Frontal cortex (tissue), 4 donors: ENCODE results near the gene SH3GL3. TPM values are rescaled to one million over a fixed set of nuclear protein-coding genes. Genes with fewer than 3 reads are reported as not detected.
A peak's percentile ranks its signal among the peaks of the same experiment; 100 is the strongest.

Experiments used
- DNase-seq, 2 donors: peaks; one replicate each; pipeline ENCODE4 v3.0.0; 2012; ENCODE audit warnings: low spot score in 2 of 2
- FAIRE-seq: peaks from 2 replicates; lab custom pipeline; 2012; peaks lifted over from hg19 to GRCh38; lab: Jason Lieb, UNC
- total RNA-seq: library from RNA; depleted of rRNA; stranded (reverse); fragments of >200 nt; gene quantifications from one replicate; pipeline ENCODE4 v1.2.3, GENCODE V29; 2014
- donor health status: control.
- donor health status: control.
- donor health status: control.

Gene SH3GL3
- 187 TPM for total RNA-seq

GRCh38 chr15:83446904-83447709 is at the start of gene SH3GL3:
Gene SH3GL3 (plus strand): TSS chr15:83447341. CDS start chr15:83447534, 193 bp downstream.
- no peak for FAIRE-seq
- DNase-seq, result peak; percentile 67 to 75

- no peak for DNase-seq
- FAIRE-seq, result no peak
Observed at GRCh38 chr15:83398626-83399025, 48.5 kb upstream of the SH3GL3 start.

GRCh38 chr15:83404121-83404520 is 43.0 kb upstream of the SH3GL3 start:
- FAIRE-seq (no peak), DNase-seq (no peak)

GRCh38 chr15:83410532-83410931 is 36.6 kb upstream of the SH3GL3 start:
- no peak for DNase-seq
- no peak for FAIRE-seq

GRCh38 chr15:83413054-83413719 is 34.0 kb upstream of the SH3GL3 start:
- no peak for FAIRE-seq
- DNase-seq, result no peak

- DNase-seq (no peak), FAIRE-seq (no peak)
Observed at GRCh38 chr15:83422081-83422480, 25.1 kb upstream of the SH3GL3 start.

- no peak for DNase-seq
- no peak for FAIRE-seq
Observed at GRCh38 chr15:83422541-83422940, 24.6 kb upstream of the SH3GL3 start.

GRCh38 chr15:83424101-83424500 is 23.0 kb upstream of the SH3GL3 start:
- no peak for FAIRE-seq
- DNase-seq, result no peak

- no peak for FAIRE-seq
- DNase-seq, result no peak
Observed at GRCh38 chr15:83430441-83430840, 16.7 kb upstream of the SH3GL3 start.

- no peak for FAIRE-seq
- no peak for DNase-seq
Observed at GRCh38 chr15:83431521-83431920, 15.6 kb upstream of the SH3GL3 start.

- no peak for DNase-seq
- no peak for FAIRE-seq
Observed at GRCh38 chr15:83435202-83435601, 11.9 kb upstream of the SH3GL3 start.

- DNase-seq (no peak), FAIRE-seq (no peak)
Observed at GRCh38 chr15:83435782-83436181, 11.4 kb upstream of the SH3GL3 start.

GRCh38 chr15:83436513-83437158 is 10.5 kb upstream of the SH3GL3 start:
- FAIRE-seq (no peak), DNase-seq (peak in 1 of 2 donors; percentile 27)

GRCh38 chr15:83443076-83443847 is 3.9 kb upstream of the SH3GL3 start:
- FAIRE-seq (no peak), DNase-seq (no peak)

GRCh38 chr15:83444936-83445335 is 2.2 kb upstream of the SH3GL3 start:
- FAIRE-seq, result no peak
- DNase-seq, result no peak

GRCh38 chr15:83445643-83446042 is 1.5 kb upstream of the SH3GL3 start:
- FAIRE-seq (no peak), DNase-seq (no peak)

- no peak for DNase-seq
Observed at GRCh38 chr15:83446417-83446816, 724 bp upstream of the SH3GL3 start.

GRCh38 chr15:83449250-83449671 is 2.1 kb downstream of the SH3GL3 start:
- DNase-seq (no peak), FAIRE-seq (no peak)

More at GRCh38 chr15:83446417-83446816, 724 bp upstream of the SH3GL3 start:
- no peak for FAIRE-seq

- FAIRE-seq (no peak), DNase-seq (no peak)
Observed at GRCh38 chr15:83449937-83450506, 2.9 kb downstream of the SH3GL3 start.

- DNase-seq (no peak), FAIRE-seq (no peak)
Observed at GRCh38 chr15:83457149-83457548, 10.0 kb downstream of the SH3GL3 start.
